Tibial artery (tissue), 4 donors: ENCODE data around the gene PCSK2.

Experiments used
- DNase-seq, 2 donors: peaks; one replicate each; pipeline ENCODE4 v3.0.0-alpha.2; 2019
- H3K27ac ChIP-seq, 2 donors: fragments of 200-600 bp; sonication (generic) in 1 of 2; 1 replicate in 1 of 2; 2 replicates in 1 of 2; pipeline ENCODE4 v1.5.1; 2018 to 2019; ENCODE audit warnings: mild to moderate bottlenecking in 1 of 2
- H3K27me3 ChIP-seq, 2 donors: fragments of 200-600 bp; sonication (generic) in 1 of 2; one replicate each; pipeline versions ENCODE4 v1.5.1 to v1.6.0; 2016 to 2019
- H3K36me3 ChIP-seq, 3 donors: fragments of 200-600 bp; sonication (generic) in 2 of 3; one replicate each; pipeline ENCODE4 v1.5.1; 2016 to 2019; ENCODE audit warnings: mild to moderate bottlenecking in 2 of 3
- H3K4me1 ChIP-seq, 4 donors: fragments of 200-600 bp; sonication (generic) in 2 of 4; 1 replicate in 3 of 4; 2 replicates in 1 of 4; pipeline ENCODE4 v1.5.1; 2016 to 2019
- H3K4me3 ChIP-seq, 2 donors: fragments of 200-600 bp; sonication (generic) in 1 of 2; 1 replicate in 1 of 2; 2 replicates in 1 of 2; pipeline ENCODE4 v1.5.1; 2018 to 2019; ENCODE audit warnings: mild to moderate bottlenecking in 2 of 2
- H3K9me3 ChIP-seq, 3 donors: fragments of 200-600 bp; sonication (generic) in 1 of 3; one replicate each; pipeline ENCODE4 v1.5.1; 2016 to 2019
- intact Hi-C: fragments of 100-400 bp; cut with DNase I; formaldehyde crosslinking; loops from one replicate; pipeline ENCODE4 v1.15.0; 2023; ENCODE audit warnings: low total_unique reads
- TF ChIP-seq, protein P1 (sequence below), 2 experiments: fragments of 200-600 bp in 1 of 2; fragments of 450-650 bp in 1 of 2; IDR thresholded peaks; one replicate each; pipeline ENCODE4 v1.5.1; 2017 to 2019; ENCODE audit warnings: antibody characterized with exemption in 2 of 2, mild to moderate bottlenecking in 1 of 2, moderate library complexity in 1 of 2

The PCSK2 gene

DNA sequence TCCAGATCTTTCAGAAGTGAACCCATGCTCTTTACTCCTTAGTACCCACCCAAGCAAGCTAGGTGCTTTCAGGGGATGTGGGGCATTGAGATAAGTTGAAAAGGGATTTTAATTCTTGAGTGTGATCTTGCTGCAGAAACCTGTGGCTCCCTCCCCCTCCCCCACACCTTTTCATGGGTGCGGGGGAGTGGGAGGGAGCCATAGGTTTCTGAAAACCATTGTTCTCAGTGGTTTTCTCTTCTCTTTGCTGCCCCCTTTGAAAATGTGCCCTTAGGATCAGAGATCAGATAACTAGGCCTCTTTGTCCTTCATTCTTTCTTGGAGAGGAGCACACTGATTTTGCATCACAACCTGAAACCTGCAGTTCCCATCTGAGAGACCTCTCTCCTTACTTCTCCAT lies 2.4 kb downstream of the PCSK2 start:
- Histone ChIP-seq H3K27ac (no peak overlapping the region), H3K36me3 (no peaks in the 10 kb centered on the region), H3K4me1 (peaks cover 0 to 18% (median 15%) of the 10 kb centered on the region in 4 donors), H3K27me3 (peaks cover 0 to 50% of the 10 kb centered on the region in 2 donors), H3K9me3 (no peaks in the 10 kb centered on the region), H3K4me3 (no peak overlapping the region)
- DNase-seq: no peak
- TF ChIP-seq, protein P1, sequence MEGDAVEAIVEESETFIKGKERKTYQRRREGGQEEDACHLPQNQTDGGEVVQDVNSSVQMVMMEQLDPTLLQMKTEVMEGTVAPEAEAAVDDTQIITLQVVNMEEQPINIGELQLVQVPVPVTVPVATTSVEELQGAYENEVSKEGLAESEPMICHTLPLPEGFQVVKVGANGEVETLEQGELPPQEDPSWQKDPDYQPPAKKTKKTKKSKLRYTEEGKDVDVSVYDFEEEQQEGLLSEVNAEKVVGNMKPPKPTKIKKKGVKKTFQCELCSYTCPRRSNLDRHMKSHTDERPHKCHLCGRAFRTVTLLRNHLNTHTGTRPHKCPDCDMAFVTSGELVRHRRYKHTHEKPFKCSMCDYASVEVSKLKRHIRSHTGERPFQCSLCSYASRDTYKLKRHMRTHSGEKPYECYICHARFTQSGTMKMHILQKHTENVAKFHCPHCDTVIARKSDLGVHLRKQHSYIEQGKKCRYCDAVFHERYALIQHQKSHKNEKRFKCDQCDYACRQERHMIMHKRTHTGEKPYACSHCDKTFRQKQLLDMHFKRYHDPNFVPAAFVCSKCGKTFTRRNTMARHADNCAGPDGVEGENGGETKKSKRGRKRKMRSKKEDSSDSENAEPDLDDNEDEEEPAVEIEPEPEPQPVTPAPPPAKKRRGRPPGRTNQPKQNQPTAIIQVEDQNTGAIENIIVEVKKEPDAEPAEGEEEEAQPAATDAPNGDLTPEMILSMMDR (IDR thresholded peaks at IDR 0.05): no peak
- intact Hi-C loops: no loop called here

DNA sequence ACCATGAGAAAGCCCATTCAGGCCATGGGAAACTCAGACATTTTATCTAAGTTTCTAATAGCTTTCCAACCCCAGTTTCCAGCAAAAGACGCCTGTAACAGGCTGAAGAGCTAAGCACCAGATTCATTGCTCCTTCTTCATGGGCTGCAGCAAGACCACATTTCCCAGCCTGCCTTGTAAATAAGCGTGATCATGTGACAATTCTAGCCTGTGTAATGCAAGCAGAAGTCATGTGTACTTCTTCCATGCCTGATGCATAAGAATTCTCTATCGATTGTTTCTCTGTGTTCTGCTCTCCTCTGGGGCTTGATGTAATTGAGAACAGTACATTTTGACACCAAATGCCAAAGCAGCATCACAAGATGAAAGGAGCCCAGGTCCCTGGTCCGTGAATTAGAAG lies 6.8 kb downstream of the PCSK2 start:
- TF ChIP-seq, protein P1 (IDR thresholded peaks at IDR 0.05): no peak
- intact Hi-C loops: no loop called here

DNA sequence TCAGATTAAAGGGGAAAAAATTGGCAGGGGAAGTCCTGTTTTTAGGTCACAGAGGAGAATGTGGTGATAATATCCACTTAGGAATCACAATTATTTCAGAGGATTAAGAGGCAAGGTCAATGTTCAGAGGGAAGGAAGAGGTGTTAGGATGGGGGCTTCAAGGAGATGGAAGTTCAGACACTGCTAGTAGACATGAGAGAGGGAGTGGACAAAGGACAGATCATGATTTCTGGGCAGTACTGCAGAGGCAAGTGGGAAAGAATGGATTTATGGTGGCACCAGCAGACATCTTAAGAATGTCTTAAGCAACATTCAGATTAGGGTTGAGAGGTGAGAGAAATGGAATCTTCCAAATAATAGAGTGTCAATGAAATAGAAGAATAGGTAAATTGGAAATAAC lies 9.9 kb downstream of the PCSK2 start:
- intact Hi-C loops: no loop called here
- no peak overlapping the region for H3K4me3 ChIP-seq
- H3K36me3 ChIP-seq: no peaks in the 10 kb centered on the region
- H3K9me3 ChIP-seq: no peaks in the 10 kb centered on the region
- DNase-seq: no peak
- TF ChIP-seq, protein P1 (IDR thresholded peaks at IDR 0.05): no peak
- no peak overlapping the region for H3K27ac ChIP-seq
- no peaks in the 10 kb centered on the region for H3K4me1 ChIP-seq
- no peaks in the 10 kb centered on the region for H3K27me3 ChIP-seq

More for the DNA sequence above, 6.8 kb downstream of the PCSK2 start:
- H3K27ac ChIP-seq: no peak overlapping the region
- no peaks in the 10 kb centered on the region for H3K4me1 ChIP-seq
- H3K4me3 ChIP-seq: no peak overlapping the region
- peaks cover 0 to 14% of the 10 kb centered on the region in 2 donors for H3K27me3 ChIP-seq
- DNase-seq: no peak
- no peaks in the 10 kb centered on the region for H3K36me3 ChIP-seq
- H3K9me3 ChIP-seq: no peaks in the 10 kb centered on the region

GRCh38 chr20:17248224-17248623 lies 21.4 kb downstream of the PCSK2 start:
- H3K4me1 ChIP-seq: no peaks in the 10 kb centered on the region
- intact Hi-C loops: no loop called here
- H3K27ac ChIP-seq: no peak overlapping the region
- no peak overlapping the region for H3K4me3 ChIP-seq
- no peaks in the 10 kb centered on the region for H3K9me3 ChIP-seq
- TF ChIP-seq, protein P1 (IDR thresholded peaks at IDR 0.05): no peak
- DNase-seq: no peak
- H3K27me3 ChIP-seq: no peaks in the 10 kb centered on the region
- no peaks in the 10 kb centered on the region for H3K36me3 ChIP-seq

DNA sequence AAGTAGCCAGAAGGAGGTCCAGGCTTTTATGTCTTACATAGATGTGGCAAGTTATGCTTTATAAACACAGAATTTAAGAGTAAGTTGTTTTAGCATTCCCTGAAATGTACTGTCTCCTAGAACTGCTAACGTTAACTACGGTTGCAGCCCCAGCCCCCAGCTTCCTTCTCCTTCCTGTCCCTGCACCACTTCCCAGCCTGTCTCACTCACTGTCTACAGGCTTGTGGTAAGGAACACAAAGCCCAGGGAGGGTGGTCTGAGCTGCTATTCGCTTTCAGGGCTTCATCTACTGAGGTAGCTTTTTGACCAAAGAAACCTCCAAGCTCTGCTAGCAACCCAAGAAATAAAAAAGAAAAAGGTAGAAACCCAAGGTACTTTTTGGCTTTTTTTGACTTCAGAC lies 35.9 kb downstream of the PCSK2 start:
- Histone ChIP-seq H3K36me3 (no peaks in the 10 kb centered on the region), H3K4me1 (no peaks in the 10 kb centered on the region), H3K9me3 (no peaks in the 10 kb centered on the region), H3K4me3 (no peak overlapping the region), H3K27ac (no peak overlapping the region), H3K27me3 (no peaks in the 10 kb centered on the region)
- no peak for DNase-seq
- intact Hi-C loops: no loop called here
- TF ChIP-seq, protein P1 (IDR thresholded peaks at IDR 0.05): no peak

GRCh38 chr20:17273717-17274116 lies 46.9 kb downstream of the PCSK2 start:
- peaks cover 0 to 2% (median 0%) of the 10 kb centered on the region in 3 donors for H3K9me3 ChIP-seq
- TF ChIP-seq, protein P1 (IDR thresholded peaks at IDR 0.05): no peak
- intact Hi-C loops: no loop called here
- H3K4me1 ChIP-seq: no peaks in the 10 kb centered on the region
- no peak overlapping the region for H3K4me3 ChIP-seq
- H3K27me3 ChIP-seq: no peaks in the 10 kb centered on the region
- DNase-seq: no peak
- H3K27ac ChIP-seq: no peak overlapping the region
- no peaks in the 10 kb centered on the region for H3K36me3 ChIP-seq
